Activated T-helper 1 cell treated with Interleukin-2 at 50 U/mL for 16 hours (primary cell): ENCODE data around the gene PXMP2.

Source experiments
- DNase-seq: peaks from one replicate; pipeline ENCODE4 v3.0.0-alpha.2; 2020; ENCODE audit warnings: low read depth

The PXMP2 gene

GRCh38 chr12:132687211-132688164, at the start of gene PXMP2, which contains the start of gene POLE:
TSS of gene PXMP2 (plus strand) at chr12:132687587. CDS start at chr12:132687671, 84 bp downstream.
TSS of gene POLE (minus strand) at chr12:132687342. CDS start at chr12:132687315, 27 bp downstream.
- DNase-seq: peak; percentile 93

- no peak for DNase-seq
Measured at GRCh38 chr12:132637811-132638210, 49.6 kb upstream of the PXMP2 start.

- DNase-seq: no peak
Measured at GRCh38 chr12:132638541-132639408, 48.6 kb upstream of the PXMP2 start.

GRCh38 chr12:132639956-132640520, 47.3 kb upstream of the PXMP2 start:
- no peak for DNase-seq

GRCh38 chr12:132640936-132641335, 46.5 kb upstream of the PXMP2 start:
- DNase-seq: no peak

GRCh38 chr12:132641811-132642650, 45.4 kb upstream of the PXMP2 start:
- no peak for DNase-seq

GRCh38 chr12:132642846-132643835, 44.2 kb upstream of the PXMP2 start:
- DNase-seq: no peak

- no peak for DNase-seq
Measured at GRCh38 chr12:132646850-132647249, 40.5 kb upstream of the PXMP2 start.

GRCh38 chr12:132647858-132648257, 39.5 kb upstream of the PXMP2 start:
- DNase-seq: no peak

GRCh38 chr12:132648616-132649225, 38.7 kb upstream of the PXMP2 start:
- DNase-seq: no peak

- DNase-seq: no peak
Measured at GRCh38 chr12:132649226-132649945, 38.0 kb upstream of the PXMP2 start.

GRCh38 chr12:132651444-132652100, 35.8 kb upstream of the PXMP2 start:
- no peak for DNase-seq

GRCh38 chr12:132653567-132654290, 33.7 kb upstream of the PXMP2 start:
- DNase-seq: no peak

- no peak for DNase-seq
Measured at GRCh38 chr12:132657004-132657727, 30.2 kb upstream of the PXMP2 start.

GRCh38 chr12:132658149-132658894, 29.1 kb upstream of the PXMP2 start:
- no peak for DNase-seq

GRCh38 chr12:132659146-132659545, 28.2 kb upstream of the PXMP2 start:
- no peak for DNase-seq
